ENCODE results near the gene B3GALT5.

DNA sequence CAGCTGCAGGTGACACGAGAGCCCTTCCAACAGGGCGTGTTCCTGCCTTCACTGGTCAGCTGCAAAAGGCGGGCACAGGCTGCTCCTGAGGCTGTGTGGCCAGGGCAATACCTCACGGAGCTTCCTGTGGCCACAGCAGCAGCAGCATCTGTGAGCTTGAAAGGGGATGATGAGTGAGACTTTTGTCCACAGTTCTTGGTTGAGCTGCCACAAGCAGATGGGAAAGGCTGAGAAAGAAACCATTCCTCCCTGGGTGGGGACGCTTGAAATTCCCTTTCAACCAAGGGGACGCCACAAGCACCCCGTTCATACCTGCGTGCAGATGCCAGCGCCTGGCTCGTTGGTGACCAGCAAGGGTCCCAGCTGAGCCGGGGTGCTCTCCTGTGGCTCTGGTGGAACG, 37.6 kb downstream of the B3GALT5 start:
- TF ChIP-seq, protein P1, sequence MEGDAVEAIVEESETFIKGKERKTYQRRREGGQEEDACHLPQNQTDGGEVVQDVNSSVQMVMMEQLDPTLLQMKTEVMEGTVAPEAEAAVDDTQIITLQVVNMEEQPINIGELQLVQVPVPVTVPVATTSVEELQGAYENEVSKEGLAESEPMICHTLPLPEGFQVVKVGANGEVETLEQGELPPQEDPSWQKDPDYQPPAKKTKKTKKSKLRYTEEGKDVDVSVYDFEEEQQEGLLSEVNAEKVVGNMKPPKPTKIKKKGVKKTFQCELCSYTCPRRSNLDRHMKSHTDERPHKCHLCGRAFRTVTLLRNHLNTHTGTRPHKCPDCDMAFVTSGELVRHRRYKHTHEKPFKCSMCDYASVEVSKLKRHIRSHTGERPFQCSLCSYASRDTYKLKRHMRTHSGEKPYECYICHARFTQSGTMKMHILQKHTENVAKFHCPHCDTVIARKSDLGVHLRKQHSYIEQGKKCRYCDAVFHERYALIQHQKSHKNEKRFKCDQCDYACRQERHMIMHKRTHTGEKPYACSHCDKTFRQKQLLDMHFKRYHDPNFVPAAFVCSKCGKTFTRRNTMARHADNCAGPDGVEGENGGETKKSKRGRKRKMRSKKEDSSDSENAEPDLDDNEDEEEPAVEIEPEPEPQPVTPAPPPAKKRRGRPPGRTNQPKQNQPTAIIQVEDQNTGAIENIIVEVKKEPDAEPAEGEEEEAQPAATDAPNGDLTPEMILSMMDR (IDR thresholded peaks at IDR 0.05), result no peak
- TF ChIP-seq EZH2 (IDR thresholded peaks at IDR 0.05; ENCODE audit: borderline replicate concordance, insufficient read depth, low read depth, low read length, poor library complexity, severe bottlenecking), result no peak

Measured in B cell (primary cell).